Occipital lobe (tissue), 2 donors: ENCODE data around the gene HMGCLL1. TPM values are rescaled to one million over a fixed set of nuclear protein-coding genes. Genes with fewer than 3 reads are reported as not detected.

ENCODE experiments used
- DNase-seq: peaks from one replicate; lab custom pipeline; 2025; lab: John Stamatoyannopoulos, UW
- total RNA-seq: library from RNA; depleted of rRNA; stranded (reverse); fragments of >200 nt; gene quantifications from one replicate; pipeline ENCODE4 v1.2.3, GENCODE V29; 2014

Gene HMGCLL1
- total RNA-seq, 1 donor from 2014 or later = 70.0 TPM

DNA sequence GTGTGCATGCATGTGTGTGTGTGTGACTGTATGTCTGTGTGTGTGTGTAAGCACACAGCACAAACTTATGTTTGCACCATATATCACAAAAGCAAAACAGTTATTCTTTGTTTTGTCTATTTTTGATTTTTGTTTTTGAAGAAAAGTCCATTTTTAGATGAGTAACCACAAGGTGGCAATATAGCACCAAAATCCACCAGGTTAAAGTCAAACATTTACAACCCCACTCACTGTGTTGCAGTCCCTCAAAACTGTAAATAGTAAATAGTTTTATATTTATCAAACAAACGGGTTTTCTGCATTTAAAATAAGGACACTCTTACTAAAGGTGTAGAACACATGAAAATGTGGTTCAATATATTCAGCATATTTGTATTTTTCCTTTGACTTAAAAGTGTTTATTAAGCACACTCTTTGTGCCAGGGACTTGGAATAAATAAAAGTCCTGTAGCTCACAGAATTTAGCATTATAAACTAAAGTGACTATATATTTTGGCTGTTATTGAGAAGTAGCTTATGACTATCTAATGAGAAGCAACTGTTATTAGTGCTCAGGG, 133.3 kb downstream of the HMGCLL1 start:
- no peak for DNase-seq

GRCh38 chr6:55443238-55444134, 135.5 kb downstream of the HMGCLL1 start:
- DNase-seq = no peak

DNA sequence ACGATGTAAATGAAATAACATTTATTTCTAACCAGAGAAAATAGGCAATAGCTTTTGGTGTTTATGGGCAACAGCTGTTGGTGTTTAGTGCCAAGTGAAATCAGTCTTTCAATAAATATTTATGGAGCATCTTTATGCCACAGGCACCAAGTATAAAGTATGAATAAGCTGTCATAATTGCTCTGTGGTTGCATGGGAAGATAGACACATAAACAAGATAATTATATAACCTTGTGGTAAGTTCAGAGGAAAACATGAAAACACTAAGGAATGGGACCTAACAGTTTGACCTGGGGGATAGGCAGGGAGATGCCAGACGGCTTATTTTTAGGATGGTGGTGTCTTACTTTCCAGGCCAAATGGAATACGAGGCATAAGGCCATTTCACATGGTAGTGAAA, 140.8 kb downstream of the HMGCLL1 start:
- DNase-seq = no peak

DNA sequence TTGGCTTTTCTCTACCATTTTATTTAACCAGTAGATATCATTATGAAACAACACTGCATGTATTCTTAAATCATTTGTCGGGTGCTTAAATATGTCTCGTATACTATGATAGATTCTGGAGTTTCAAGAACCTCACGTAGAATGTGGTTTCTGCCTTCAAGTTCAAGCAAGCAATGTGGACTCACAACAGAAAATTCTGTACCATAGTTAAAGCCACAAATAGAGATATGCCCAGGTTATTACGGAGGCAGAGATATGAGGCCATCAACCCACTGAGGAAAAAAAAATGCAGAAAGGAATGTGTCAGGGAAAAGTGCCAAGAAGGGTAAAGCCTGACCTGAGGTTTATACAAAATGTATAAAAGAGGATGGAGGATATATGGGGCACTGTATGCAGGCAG, 141.9 kb downstream of the HMGCLL1 start:
- DNase-seq = no peak

GRCh38 chr6:55433446-55434130, 145.4 kb downstream of the HMGCLL1 start:
- no peak for DNase-seq

GRCh38 chr6:55423933-55424332, 155.1 kb downstream of the HMGCLL1 start:
- no peak for DNase-seq

GRCh38 chr6:55410674-55411073, 168.3 kb downstream of the HMGCLL1 start:
- no peak for DNase-seq

DNA sequence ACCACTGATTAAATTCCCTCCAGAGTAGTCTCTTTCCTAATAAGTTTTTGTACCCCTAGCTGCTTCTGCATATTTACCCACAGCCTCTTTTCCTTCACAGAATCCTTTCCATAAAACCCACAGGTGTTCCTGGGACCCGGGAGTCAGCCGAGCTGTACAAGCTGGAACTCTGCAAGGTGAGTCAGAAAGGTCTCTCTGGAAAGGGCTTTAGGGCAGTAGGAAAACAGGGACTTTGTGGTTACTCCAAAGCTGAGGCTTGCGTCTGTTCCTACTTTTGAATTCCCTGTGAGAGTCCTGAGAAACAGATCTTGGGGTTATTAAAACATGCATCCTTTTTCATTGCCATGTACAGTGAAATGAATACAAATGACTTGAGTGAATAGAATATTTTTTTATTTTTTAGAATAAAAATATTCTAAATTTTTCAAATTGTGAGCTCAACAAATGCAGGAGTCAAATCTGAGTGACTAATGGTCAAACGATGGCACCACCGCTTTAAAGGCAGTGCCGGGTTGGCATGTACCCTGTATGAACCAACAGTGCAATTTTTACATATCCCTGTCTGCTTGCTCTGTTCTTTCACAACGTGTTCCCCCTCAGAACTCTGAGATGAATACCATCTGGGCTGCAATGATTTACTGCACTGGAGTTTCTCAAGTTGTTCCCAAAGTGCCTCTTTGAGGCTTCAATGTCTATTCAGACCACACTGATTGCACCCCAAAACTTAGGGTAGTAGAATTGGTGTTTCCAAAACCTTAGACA, 173.3 kb downstream of the HMGCLL1 start:
- DNase-seq = no peak

DNA sequence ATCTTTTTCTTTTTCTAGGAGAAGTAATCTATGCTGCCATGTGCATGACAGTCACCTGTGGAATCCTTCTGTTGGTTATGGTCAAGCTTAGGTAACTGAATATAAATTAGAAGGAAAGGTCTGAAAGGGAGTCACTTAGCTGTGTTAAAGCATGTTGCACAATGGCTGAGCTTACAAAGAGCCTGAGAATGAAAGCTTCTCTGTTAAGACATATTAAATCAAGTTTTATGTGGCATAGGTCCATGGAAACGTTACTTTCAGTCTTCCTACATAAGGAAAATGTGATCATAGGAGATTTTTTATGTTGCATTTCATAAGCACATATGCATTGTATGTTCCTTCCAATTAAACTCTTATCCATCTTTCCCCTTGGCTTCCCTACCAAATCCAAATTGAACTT, 179.6 kb downstream of the HMGCLL1 start:
- DNase-seq = no peak

GRCh38 chr6:55397986-55398385, 181.0 kb downstream of the HMGCLL1 start:
- DNase-seq = no peak

DNA sequence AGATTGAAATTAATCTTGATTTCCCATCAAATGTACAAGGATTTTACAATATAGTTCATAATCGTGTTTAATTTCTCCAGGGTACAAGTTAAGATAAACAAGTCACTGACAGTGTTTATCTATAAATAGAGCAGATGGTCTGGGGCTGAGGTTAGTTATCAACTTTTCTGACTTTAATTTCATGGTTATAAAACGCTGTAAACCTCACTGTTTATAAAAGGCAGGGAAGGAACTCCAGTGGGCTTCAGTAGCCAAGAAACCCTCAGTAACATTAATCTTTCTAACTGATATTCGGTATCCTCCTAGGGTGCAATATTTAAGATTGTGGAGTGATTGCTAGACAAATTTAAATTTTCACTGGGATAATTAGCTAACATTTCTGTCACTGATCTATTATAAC, 183.1 kb downstream of the HMGCLL1 start:
- no peak for DNase-seq

GRCh38 chr6:55388211-55388610, 190.8 kb downstream of the HMGCLL1 start:
- no peak for DNase-seq
